ENCODE results near the gene IL13RA2.

Gene IL13RA2, protein sequence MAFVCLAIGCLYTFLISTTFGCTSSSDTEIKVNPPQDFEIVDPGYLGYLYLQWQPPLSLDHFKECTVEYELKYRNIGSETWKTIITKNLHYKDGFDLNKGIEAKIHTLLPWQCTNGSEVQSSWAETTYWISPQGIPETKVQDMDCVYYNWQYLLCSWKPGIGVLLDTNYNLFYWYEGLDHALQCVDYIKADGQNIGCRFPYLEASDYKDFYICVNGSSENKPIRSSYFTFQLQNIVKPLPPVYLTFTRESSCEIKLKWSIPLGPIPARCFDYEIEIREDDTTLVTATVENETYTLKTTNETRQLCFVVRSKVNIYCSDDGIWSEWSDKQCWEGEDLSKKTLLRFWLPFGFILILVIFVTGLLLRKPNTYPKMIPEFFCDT

DNA sequence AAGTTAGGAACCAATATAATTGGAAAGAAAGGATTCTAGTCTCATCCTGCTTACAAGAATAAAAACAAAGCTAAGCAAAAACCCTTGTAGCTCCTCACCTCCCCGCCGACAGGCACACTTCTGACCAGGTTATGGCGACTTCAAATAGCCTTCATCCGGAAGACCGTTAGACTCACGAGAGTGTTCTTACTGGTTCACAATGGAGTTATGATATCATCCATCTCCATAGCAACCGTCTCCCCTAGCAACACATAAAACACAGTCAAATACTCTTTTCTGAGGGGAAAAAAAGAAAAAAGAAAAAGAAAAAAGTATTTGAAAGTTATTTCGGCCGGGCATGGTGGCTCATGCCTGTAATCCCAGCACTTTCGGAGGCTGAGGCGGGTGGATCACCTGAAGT, at the start of gene IL13RA2:
Gene IL13RA2 (minus strand): TSS at position 162 of the 400 bp plus-strand sequence. CDS start 347 bp downstream, outside the sequence.
- no peak for DNase-seq (ENCODE audit: low spot score)

DNA sequence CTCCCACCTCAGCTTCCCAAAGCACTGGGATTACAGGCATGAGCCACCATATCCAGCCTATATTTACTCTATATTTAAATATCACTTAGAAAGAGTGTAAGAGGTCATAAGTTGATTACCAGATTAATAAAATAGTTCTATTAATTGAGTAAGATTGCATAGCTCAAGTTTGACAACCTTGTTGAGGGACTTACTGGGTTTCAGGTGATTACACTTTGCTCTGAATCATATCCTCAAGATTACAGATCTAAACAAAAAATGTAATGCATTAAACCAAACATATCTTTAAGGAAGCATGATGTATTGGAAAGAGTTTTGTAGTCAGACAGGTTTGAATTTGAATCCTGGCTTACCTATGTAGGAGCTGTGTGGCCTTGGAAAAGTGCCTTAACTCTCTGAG, 47.9 kb upstream of the IL13RA2 start:
- DNase-seq (ENCODE audit: low spot score), result no peak

DNA sequence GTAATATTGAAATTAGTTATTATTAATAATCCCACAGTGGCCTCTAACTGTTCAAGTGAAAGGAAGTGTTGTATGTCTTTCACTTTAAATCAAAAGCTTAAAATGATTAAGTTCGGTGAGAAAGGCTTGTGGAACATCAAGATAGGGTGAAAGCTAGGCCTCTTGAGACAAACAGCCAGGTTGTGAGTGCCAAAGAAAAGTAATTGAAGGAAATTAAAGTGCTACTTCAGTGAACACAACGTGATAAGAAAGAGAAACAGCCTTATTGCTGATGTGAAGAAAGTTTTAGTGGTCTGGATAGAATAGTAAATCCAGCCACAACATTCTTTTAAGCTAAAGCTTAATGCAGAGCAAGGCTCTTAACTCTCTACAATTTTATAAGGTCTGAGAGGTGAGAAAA, 42.6 kb upstream of the IL13RA2 start:
- DNase-seq (ENCODE audit: low spot score), result no peak

DNA sequence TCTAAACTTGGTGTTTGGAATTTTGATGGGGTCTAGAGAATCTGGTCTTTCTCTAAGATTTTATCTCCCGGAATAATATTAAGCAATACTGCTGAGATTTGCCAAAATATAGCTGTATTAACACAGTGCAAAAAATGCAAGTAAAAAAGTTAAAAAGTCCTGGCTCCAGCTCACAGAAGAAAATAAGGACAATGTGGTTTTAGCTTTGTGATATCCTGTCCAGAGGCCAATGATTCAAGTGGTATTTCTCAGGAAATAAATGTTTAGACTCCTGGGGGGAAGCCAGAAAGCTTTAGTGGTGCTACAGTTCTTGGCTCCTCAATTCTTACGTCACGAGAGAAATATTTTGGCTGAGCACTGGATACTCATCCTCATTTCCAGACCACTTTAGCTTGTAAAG, 40.9 kb upstream of the IL13RA2 start:
- no peak for DNase-seq (ENCODE audit: low spot score)

DNA sequence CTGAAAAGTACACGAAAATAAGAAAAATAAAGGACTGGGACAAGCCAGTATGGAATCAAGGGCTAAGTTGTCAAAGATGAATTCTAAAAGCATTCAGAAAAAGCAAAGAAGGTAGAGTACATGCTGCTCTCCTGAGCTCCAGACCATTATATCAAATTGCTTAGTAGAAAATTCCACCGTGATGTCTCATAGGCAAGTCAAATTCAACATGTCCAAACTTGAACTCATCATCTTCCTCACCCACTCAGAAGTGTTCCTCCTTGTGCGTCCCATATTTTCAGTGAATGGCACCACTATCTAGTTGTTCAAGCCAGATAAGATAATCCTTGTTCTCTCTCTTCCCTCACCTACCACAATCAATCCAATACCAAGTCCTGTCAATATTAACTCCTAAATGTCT, 37.5 kb upstream of the IL13RA2 start:
- no peak for DNase-seq (ENCODE audit: low spot score)

DNA sequence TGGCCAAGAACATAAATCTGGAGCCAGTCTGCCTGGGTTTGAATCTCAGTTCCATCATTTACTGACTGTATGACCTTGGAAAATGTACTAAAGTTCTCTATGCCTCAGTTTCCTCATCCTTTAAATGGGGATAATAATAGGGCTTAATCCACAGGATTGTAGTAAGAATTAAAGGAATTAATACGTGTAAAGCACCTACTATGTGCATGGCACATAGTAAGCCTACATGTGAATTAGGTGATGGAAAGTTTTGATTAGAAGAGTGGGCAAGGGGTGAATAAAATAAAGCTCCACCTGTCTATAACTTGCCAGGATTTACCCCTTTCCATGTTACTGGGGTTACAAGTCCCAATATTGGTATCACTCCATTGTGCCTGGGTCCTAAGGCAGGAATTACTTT, 35.8 kb upstream of the IL13RA2 start:
- no peak for DNase-seq (ENCODE audit: low spot score)

DNA sequence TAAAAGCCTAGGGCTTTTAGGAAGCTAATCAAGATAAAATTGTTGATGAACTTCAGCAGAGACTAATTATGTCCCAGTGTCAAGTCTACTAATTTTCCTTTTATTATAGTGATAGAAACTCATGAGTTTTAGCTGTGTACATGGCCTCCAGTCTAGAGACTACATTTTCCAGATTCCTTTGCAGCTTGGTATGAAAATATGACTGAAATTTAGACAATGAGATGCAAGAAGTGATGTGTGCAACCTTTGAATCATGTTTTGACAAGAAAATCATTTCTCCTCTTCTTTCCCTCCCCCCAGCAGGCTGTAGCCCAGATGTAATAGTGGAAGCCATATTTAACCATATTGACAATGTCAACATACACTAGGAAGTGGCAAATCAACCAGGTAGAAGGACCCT, 30.3 kb upstream of the IL13RA2 start:
- no peak for DNase-seq (ENCODE audit: low spot score)

DNA sequence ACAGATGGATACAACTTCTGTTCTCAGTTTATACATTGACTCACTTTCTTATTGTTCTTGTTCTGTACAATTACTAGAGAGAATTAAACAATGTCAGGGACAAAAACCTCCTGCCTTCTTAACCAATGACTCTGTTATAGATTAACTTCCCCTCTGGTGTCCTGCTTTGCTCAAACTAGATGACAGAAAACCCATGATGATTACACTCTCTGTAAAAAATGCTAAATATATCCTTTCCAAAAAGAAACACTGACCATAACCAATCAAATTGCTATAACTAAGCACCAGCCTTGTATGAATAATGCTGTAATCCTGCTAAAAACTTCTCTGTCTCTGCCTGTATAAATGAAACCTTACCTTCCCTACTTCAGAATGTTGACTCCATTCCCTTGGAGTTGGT, 29.8 kb upstream of the IL13RA2 start:
- no peak for DNase-seq (ENCODE audit: low spot score)

DNA sequence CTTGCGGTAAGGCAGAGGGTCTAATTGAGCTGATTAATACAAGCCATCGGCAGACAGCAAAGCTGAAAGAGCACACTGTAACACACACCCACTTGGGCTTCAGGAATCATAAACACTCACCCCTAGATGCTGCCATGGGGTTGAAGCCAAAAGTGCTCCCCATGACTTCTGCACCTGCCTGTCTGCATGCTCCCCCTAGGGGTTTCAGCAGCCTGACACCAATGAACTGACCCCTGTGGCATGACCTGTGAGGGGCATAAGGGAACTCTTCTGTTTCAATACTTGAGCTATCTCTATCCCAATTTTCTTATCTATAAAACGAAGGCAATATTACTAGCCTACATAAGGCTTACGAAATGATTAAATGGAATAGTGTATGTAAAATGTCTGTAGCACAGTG, 23.0 kb upstream of the IL13RA2 start:
- DNase-seq (ENCODE audit: low spot score), result no peak

DNA sequence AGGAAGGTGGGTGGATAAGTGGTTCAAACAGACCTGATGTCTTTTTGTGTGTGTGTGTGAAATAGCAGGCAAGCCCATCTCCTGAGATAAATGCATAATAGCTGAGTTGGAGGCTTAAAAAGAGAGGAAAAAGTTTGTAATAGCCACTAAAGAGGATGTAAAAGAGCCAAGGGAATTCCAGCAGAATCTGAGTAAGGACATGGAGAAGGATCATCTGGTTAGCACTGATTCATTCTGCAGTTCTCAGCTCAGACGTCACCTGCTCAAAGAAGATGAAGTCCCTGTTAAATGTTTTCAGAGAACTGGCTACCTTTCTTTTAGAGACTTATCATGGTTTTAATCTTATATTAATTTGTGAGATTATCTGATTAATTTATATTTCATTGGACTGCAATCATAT, 21.0 kb upstream of the IL13RA2 start:
- no peak for DNase-seq (ENCODE audit: low spot score)

DNA sequence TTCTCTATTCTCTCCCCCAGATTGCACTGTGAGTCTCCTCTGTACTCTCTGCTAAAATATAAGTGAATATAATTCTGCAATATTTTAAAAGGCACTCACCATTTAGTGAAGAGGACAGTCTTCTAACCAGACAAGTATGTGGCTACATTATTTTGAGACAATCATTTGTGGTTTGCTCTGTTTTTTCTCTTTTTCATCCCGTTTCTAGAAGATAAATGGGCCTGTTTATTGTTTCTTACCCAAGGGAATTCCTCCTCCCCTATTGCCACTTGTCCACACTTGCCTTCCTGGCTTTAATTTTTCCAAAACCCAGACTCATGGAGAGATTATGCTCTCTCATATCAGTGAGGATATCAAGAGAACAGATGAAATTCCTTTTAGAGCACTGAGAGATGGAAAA, 18.6 kb upstream of the IL13RA2 start:
- no peak for DNase-seq (ENCODE audit: low spot score)

DNA sequence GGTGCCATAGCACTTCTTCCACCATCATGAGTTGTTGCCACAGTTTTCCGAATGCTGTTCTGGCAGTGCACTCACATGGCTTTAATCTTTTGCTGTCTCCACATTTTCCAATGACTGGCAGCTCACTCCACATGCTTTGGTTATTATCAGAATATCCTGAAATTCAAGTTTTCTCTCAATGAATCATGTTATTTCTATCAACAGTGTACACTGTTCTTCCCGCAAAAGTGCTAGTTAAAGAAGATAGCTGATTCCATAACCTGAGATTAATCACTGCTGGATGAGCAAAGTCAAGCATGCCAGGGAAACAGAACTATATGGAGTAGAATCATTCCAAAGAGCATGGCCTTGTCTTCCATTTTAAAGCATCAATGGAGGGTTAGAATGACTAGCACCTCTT, 14.6 kb upstream of the IL13RA2 start:
- no peak for DNase-seq (ENCODE audit: low spot score)

DNA sequence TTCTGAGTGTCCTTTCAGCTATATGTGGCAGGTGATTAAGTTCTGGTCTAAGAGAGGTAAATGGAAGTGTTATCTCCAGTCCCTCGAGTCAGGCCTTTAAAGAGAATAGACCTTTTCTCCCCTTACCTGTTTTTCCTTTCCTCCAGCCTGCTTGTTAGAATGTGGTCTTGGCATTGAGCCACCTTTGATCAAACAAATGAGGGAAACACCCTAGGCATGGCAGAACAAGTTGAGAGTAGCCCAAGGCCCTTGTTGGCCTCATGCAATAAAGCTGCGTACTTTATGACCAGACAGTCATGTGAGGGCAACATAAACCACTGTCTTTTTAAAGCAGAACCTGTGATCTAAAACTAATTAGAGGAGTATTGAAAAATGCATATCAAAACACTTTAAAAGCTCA, 13.2 kb upstream of the IL13RA2 start:
- peak; percentile 2 for DNase-seq (ENCODE audit: low spot score)

DNA sequence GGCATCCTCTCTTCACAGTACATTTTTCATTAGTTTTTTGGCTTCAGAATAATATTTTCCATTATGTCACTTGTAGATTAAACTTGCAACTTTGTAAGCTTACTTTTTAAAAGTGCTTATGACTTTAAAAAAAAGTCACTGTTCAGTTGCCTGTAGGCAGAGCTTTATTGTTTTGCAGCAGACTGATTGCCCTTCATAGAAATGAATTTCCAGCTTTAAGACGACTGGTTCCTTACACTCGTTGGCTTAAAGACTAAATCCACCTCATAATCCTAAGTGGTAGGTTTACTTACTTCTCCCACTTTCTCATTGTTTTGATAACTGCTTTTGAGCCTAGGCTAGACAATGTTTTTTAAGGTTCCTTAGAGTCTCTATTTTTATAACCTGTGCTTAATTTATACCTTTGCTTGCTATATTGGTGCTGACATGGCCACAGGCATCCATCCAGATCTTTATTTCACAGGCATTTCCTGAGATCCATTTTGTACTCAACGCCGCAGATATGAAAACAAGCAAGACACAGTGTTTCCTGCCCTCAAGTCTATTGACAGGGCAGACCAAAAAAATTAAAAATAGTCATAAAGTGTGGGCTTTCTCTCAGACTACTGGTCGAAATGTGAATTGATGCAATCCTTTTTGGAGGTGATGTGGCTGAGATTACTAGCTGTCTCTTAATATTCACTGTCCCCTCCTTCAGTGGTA, 12.6 kb upstream of the IL13RA2 start:
- DNase-seq (ENCODE audit: low spot score), result no peak

DNA sequence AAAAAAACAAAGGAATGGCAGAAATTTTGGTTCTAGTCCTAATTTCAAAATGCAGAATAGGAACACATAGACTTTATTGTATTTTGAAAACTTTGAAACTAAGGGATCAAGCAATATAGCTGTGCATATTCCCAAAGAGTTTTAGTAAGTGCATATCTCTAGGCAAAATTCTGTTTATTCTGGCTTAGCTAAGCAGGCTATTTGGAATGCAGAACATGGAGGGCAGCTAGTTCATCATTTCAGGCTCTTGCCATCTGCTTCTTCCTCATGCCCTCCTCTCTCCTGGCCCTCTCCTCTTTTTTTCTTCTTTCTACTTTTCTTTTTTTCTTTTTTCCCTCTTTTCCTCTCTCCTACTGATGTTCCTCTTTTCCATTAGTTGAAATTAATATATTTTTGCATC, 12.0 kb upstream of the IL13RA2 start:
- no peak for DNase-seq (ENCODE audit: low spot score)

DNA sequence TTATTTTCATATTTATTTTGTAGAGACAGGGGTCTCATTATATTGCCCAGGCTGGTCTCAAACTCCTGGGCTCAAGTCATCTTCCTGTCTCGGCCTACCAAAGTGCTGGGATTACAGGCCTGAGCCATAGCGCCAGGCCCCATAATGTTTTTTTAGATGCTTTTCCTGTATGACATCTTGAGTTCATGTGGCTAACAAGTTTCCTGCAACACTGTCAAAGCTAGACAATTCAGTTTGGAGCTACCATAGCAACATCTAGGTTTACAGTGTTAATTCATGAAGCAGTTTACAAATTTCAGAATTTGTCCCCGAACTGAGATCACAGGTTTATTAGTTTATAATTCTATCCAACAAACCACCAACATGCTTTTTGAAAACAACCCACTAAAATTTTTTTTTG, 6.4 kb upstream of the IL13RA2 start:
- no peak for DNase-seq (ENCODE audit: low spot score)

DNA sequence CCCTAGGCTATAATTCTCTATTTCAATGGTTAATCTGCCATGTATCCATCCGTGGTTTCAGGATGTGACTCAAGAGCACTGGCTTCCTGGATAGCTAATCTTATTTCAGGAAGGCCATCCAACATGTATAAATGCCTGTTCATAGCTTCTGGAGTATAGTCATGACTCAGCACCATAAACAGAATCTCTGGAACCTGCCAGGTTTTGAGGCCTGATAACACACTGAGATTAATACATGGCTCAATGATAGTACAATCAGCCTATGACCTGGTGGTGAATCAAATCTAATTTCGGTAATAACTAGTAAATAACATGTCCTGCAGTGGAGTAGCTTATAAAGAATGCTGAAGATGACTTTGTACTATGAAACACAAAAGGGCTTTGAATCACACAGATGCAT, 5.7 kb upstream of the IL13RA2 start:
- no peak for DNase-seq (ENCODE audit: low spot score)

DNA sequence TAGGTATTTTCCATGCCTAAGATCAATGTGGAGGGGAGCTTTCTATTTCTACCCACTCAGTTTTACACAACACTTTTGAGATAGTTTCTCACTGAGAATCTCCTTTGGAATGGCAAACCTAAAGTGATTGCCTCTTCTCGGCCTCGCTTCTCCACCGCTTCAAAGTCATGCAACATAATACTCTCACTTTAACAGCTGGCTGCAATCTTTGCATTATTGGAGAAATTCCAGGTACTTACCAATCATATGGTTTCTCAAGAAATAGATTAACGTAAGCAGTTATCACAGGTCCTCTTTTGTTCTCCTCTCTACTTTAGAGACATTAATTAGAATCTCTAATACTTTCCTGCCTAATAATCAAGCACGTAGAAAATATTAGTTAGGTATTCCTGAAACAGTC, 3.7 kb upstream of the IL13RA2 start:
- no peak for DNase-seq (ENCODE audit: low spot score)

DNA sequence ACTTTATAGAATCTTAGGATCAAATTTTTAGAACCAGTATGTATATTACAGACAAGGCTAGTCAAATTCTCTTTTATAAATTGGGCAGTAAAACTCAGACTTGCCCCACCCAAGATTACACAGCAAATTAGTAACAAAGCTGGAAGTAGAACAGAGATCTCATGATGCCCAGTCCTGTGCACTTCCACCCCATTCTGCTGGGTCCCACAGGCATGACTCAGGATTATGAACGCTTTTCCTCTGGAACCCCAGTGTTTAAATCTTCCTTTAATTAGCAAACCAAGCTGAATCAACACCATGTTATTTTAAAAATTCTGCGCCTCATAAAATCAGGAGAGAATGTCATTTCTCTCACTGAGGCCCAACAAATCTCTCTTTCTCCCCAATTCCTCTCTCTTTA, 1.5 kb upstream of the IL13RA2 start:
- no peak for DNase-seq (ENCODE audit: low spot score)

DNA sequence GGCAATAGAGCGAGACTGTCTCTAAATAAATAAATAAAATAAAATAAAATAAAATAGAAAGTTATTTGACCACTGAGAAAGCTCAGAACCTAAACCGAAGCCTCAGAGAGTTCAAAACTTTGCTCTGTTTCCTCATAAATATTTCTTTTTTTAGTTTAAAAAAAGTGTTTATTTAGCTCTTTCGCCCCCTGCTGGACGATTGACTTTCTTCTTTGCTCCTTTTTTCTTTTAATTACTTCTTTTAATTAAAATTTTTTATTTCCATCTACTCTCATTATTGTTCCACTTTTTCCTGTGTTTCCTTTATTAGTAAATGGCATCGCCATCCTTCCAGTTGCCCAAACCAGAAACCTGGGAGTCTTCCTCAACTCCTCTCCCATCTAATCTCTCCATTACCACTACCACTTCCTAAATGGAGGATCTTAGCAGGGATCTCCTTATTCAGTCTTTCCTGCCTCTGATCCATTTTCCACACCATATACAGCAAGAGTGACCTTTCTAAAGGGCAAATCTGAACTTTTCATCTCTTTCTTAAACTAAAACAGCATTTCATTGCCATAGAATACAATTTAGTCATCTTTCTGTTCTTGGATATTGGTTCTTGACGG, 728 bp upstream of the IL13RA2 start:
- no peak for DNase-seq (ENCODE audit: low spot score)

DNA sequence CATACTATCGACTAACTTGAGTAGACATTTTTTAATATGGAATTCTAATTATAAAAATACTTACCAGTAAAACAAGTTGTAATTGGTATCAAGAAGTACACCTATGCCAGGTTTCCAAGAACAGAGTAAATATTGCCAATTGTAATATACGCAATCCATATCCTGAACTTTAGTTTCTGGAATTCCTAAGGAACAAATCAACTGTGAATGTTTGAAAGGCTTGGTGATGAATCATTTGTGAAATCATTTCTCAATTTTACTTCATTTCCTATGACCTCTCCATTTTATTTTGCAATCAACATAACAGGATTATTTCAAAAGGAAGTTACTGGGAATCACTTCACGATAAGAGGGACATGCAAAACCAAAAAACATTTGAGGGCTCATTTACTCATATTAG, 3.7 kb downstream of the IL13RA2 start:
- DNase-seq (ENCODE audit: low spot score), result no peak

DNA sequence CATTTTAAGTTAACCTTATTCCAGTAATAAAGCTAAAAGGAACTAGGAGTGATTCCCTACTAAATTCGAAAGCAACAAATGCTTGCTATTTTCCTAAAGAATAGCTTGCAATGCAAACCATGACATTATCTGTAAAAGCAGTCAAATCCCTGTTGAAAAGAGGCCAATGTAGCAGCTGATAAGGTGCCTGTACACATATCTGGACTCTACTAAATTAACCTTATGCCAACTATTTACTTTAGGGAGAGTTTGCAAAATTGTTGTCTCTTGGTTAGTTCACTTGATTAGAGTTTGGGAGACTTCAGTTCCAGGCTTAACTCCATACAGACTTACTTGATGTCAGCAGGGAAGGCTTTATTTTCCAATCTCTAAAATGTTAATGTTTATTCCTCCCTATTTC, 6.0 kb downstream of the IL13RA2 start:
- no peak for DNase-seq (ENCODE audit: low spot score)

DNA sequence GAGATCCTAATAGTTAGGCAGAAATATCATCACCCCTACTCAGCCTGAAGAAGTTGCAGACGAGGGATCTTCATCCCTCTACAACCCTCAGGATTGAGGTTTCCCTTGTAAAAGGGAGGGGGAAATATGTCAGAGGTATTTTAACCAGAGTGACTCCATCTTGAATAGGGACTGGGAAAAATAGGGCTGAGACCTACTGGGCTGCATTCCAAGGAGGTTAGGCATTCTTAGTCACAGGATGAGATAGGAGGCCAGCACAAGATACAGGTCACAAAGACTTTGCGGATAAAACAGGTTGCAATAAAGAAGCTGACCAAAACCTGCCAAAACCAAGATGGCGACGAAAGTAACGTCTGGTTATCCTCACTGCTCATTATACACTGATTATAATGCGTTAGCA, 17.5 kb downstream of the IL13RA2 start:
- DNase-seq (ENCODE audit: low spot score), result no peak
